ENCODE data around the gene NEDD4L. TPM values are rescaled to one million over a fixed set of nuclear protein-coding genes. Genes with fewer than 3 reads are reported as not detected.

NEDD4L gene
- total and polyA plus RNA-seq, 2 experiments from 2014 or later = 36.2 to 72.3 TPM

GRCh38 chr18:58284699-58285448 is 240.8 kb downstream of the NEDD4L start (continued):
- TF ChIP-seq REST (IDR thresholded peaks at IDR 0.05; ENCODE audit: unreplicated experiment) = no peak
- TF ChIP-seq ZNF331 (CRISPR knock-in tag; IDR thresholded peaks at IDR 0.05; ENCODE audit: low read depth) = no peak
- TF ChIP-seq EZH2 (IDR thresholded peaks at IDR 0.05; ENCODE audit: low read depth, unreplicated experiment) = no peak
- no peak for TF ChIP-seq CTCF (conservative IDR thresholded peaks at IDR 0.05; ENCODE audit: low read depth in 2 of 2)
- no peak for TF ChIP-seq STAT1 (IDR thresholded peaks at IDR 0.05; ENCODE audit: unreplicated experiment)

- Mint-ChIP-seq H3K4me3 (no peak overlapping the region), H3K27ac (no peak overlapping the region), H3K36me3 (ENCODE audit: low read depth) (peaks cover 2% of the 10 kb centered on the region; the same call in 2 of the 3 replicates), H3K9me3 (no peaks in the 10 kb centered on the region), H3K4me1 (peaks cover 34% of the 10 kb centered on the region), H3K27me3 (ENCODE audit: insufficient read depth, low read depth, poor library complexity) (no peaks in the 10 kb centered on the region)
- Histone ChIP-seq H4K20me1 (replicated peaks; ENCODE audit: insufficient read depth) (0 out of 2 replicates have a peak, but pooled peaks cover 8% of the 10 kb centered on the region), H3K4me1 (ENCODE audit: insufficient read depth) (peaks cover 30% of the 10 kb centered on the region), H3K36me3 (ENCODE audit: insufficient read depth) (no peaks in the 10 kb centered on the region), H3K27ac (ENCODE audit: low read depth) (no peak overlapping the region), H3K27me3 (ENCODE audit: insufficient read depth) (no peaks in the 10 kb centered on the region), H3K4me2 (no peak overlapping the region), H3K79me2 (replicated peaks; ENCODE audit: insufficient read depth) (peaks cover 62% of the 10 kb centered on the region), H3K9me2 (ENCODE audit: insufficient read depth) (no peaks in the 10 kb centered on the region), H2AFZ (no peak overlapping the region), H3F3A (replicated peaks; ENCODE audit: low read depth) (no peaks in the 10 kb centered on the region), H3K4me3 (no peak overlapping the region)
- no peak for DNase-seq (ENCODE audit: low spot score)
- TF ChIP-seq CREB1 (CRISPR knock-in tag; IDR thresholded peaks at IDR 0.05; ENCODE audit: low read depth) = no peak
- TF ChIP-seq ZNF114 (CRISPR knock-in tag; IDR thresholded peaks at IDR 0.05) = no peak
- TF ChIP-seq NANOG (IDR thresholded peaks at IDR 0.05; ENCODE audit: borderline replicate concordance) = no peak
- no peak for TF ChIP-seq JUNB (IDR thresholded peaks at IDR 0.05; ENCODE audit: unreplicated experiment)
- ATAC-seq = no peak
These were observed 241.6 kb downstream of the NEDD4L start for GRCh38 chr18:58285449-58286130.
